NCI-H1694 treated with DMSO at 0.1 percent for 48 hours (cell line): Measurements from ENCODE around the gene SGIP1.
A peak's percentile ranks its signal among the peaks of the same experiment; 100 is the strongest.
"Not testable (repeated sequence)": the region's sequence is repeated elsewhere in the genome, so short reads cannot be mapped to it uniquely, and the experiment has no call there.

ENCODE experiments used
- DNase-seq: peaks from one replicate; lab custom pipeline; 2025; lab: John Stamatoyannopoulos, UW

SGIP1 gene

GRCh38 chr1:66681686-66682085, 147.7 kb downstream of the SGIP1 start:
- DNase-seq: no peak

GRCh38 chr1:66682106-66682505, 148.2 kb downstream of the SGIP1 start:
- no peak for DNase-seq

GRCh38 chr1:66684353-66684752, 150.4 kb downstream of the SGIP1 start:
- DNase-seq: no peak

- DNase-seq: no peak
These were observed 151.3 kb downstream of the SGIP1 start for GRCh38 chr1:66685265-66685664.

- no peak for DNase-seq
These were observed 151.7 kb downstream of the SGIP1 start for GRCh38 chr1:66685670-66686069.

GRCh38 chr1:66686406-66686805, 152.5 kb downstream of the SGIP1 start:
- DNase-seq: no peak

- no peak for DNase-seq
These were observed 153.4 kb downstream of the SGIP1 start for GRCh38 chr1:66687358-66687757.

GRCh38 chr1:66690666-66691381, 156.9 kb downstream of the SGIP1 start:
- no peak for DNase-seq

GRCh38 chr1:66692681-66693080, 158.7 kb downstream of the SGIP1 start:
- no peak for DNase-seq

GRCh38 chr1:66693856-66694255, 159.9 kb downstream of the SGIP1 start:
- no peak for DNase-seq

GRCh38 chr1:66695116-66695515, 161.2 kb downstream of the SGIP1 start:
- DNase-seq: no peak

- no peak for DNase-seq
These were observed 162.8 kb downstream of the SGIP1 start for GRCh38 chr1:66696771-66697170.

- no peak for DNase-seq
These were observed 165.3 kb downstream of the SGIP1 start for GRCh38 chr1:66699213-66699612.

GRCh38 chr1:66704177-66704875, 170.4 kb downstream of the SGIP1 start:
- no peak for DNase-seq

GRCh38 chr1:66705110-66705509, 171.2 kb downstream of the SGIP1 start:
- no peak for DNase-seq

- no peak for DNase-seq
These were observed 177.5 kb downstream of the SGIP1 start for GRCh38 chr1:66711420-66711819.

GRCh38 chr1:66712839-66713238, 178.9 kb downstream of the SGIP1 start:
- DNase-seq: no peak

GRCh38 chr1:66723985-66724384, 190.0 kb downstream of the SGIP1 start:
- DNase-seq: no peak

GRCh38 chr1:66725885-66726665, 192.1 kb downstream of the SGIP1 start:
- peak; percentile 40 for DNase-seq

GRCh38 chr1:66728021-66728420, 194.1 kb downstream of the SGIP1 start:
- no peak for DNase-seq

- not testable (repeated sequence) for DNase-seq
These were observed 194.8 kb downstream of the SGIP1 start for GRCh38 chr1:66728716-66729115.

GRCh38 chr1:66729119-66729518, 195.2 kb downstream of the SGIP1 start:
- peak; percentile 56 for DNase-seq

GRCh38 chr1:66729523-66729922, 195.6 kb downstream of the SGIP1 start:
- no peak for DNase-seq
